DMS 273 (cell line): ENCODE results near the gene GRK6.
A peak's percentile ranks its signal among the peaks of the same experiment; 100 is the strongest.

Experiments used
- DNase-seq: peaks from one replicate; lab custom pipeline; 2025; ENCODE audit not compliant: unreplicated experiment; lab: John Stamatoyannopoulos, UW

The GRK6 gene

DNA sequence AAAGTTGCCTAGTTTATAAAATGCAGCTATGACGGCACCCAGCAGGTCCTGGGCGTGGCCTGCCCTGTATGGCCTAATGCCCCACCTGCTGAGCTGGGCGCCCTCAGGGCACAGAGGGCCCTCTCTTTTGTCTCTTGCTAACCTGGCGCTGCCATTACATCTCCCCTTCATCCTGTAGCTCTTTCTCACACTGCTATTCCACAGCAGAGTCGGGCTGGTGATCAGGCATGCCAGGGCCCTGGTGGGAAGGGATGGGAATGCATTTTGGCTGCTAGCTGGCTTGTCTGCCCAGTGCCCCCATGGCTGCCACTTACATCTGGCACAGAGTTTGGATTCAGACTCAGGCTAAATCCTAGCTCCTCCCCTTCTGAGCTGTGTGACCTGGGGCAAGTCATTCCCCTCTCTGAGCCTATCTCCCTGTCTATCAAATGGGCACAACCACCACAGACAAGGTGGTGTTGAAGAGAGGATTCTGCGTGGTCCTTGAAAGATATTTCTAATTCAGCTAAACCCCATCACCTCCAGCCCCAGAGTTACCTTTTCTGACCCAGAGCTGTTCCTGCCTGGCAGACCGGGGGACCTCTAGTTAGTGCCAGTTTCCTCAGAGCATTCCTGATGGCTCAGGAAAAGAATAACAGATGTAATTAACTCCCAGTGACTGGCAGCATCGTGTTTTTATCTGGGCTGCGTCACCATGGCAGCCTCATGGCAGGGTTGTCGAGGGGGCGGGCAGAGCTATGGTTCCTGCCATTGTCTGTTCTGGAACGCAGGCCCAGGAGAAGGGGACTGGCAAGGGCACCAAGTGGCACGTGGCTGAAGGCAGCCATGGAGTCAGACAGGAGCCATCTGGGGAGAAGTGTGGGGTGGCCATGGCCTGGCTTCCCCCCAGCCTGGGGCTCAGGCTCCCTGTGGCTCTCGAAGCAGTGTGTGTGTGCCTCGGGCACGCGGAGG, 26.5 kb downstream of the GRK6 start:
- peak; percentile 73 for DNase-seq

DNA sequence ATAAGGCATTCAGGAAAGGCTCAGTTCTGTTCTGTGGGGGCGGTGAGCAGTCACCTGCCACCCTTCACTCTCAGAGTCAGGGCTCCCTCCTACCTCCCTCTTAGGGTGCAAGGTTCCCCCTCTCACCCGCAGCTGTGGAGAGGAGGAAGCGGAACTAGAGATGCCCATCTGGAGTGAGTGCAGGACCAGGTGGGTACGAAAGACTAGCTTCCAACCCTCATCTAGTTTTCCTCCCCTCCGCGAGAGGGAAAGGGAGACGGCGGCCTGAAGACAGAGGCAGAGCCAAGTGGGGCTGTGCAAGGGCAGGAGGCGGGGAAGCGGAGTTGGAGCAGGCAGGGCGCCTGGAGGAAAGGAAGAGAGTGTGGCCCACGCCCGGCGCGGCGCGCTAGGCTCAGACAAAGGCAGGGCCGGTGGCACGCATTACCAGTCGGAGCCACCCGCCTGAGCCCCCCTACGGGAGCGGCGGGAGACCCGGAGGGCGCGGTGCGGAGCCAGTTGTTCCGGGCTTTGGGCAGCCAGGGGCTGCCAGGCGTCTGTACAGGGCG, 27.4 kb downstream of the GRK6 start:
- DNase-seq = peak; percentile 84

DNA sequence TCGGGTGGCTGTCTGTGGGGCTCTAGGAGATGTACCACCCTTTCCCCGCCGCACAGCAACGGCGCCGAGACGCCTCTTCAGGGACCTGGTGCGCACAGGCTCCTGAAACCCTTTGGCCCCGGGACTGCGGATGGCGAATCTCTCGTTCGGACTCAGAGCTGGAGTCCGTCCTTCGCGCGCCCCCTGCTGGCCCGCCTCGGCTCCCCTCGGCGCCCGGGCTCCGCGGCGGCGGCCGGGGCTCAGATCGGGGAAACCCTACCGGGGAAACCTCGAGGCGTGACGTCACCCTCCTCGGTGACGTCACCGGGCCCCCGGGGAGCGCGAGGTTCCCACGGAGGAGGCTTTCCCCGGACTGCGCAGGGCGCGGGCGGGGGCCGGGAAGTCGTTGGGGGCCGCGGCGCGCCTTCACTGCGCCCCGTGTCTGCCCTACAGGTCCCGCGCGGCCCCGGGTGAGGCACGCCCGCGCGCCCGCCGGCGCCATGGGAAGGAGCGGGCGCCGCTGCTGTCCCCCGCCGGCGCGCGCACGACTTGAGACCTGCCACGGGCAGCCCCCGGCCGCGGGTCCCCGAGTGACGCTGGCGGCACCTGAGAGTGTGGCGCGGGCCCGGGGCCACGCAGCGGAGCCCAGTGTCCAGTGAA, 28.0 kb downstream of the GRK6 start:
- DNase-seq = peak; percentile 97

DNA sequence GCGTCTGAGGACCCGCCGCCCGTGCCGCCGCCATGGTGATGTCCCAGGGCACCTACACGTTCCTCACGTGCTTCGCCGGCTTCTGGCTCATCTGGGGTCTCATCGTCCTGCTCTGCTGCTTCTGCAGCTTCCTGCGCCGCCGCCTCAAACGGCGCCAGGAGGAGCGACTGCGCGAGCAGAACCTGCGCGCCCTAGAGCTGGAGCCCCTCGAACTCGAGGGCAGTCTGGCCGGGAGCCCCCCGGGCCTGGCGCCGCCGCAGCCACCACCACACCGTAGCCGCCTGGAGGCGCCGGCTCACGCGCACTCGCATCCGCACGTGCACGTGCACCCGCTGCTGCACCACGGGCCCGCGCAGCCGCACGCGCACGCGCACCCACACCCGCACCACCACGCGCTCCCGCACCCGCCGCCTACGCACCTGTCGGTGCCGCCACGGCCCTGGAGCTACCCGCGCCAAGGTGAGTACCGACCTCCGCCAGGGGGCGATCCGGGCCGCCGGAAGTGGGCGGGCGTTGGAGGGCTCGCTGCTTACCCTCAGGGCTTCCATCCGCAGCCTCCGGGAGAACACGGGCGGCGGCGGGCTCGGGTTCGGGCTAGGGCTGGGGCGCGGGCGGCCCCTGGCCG, 28.7 kb downstream of the GRK6 start:
- DNase-seq = peak; percentile 97

DNA sequence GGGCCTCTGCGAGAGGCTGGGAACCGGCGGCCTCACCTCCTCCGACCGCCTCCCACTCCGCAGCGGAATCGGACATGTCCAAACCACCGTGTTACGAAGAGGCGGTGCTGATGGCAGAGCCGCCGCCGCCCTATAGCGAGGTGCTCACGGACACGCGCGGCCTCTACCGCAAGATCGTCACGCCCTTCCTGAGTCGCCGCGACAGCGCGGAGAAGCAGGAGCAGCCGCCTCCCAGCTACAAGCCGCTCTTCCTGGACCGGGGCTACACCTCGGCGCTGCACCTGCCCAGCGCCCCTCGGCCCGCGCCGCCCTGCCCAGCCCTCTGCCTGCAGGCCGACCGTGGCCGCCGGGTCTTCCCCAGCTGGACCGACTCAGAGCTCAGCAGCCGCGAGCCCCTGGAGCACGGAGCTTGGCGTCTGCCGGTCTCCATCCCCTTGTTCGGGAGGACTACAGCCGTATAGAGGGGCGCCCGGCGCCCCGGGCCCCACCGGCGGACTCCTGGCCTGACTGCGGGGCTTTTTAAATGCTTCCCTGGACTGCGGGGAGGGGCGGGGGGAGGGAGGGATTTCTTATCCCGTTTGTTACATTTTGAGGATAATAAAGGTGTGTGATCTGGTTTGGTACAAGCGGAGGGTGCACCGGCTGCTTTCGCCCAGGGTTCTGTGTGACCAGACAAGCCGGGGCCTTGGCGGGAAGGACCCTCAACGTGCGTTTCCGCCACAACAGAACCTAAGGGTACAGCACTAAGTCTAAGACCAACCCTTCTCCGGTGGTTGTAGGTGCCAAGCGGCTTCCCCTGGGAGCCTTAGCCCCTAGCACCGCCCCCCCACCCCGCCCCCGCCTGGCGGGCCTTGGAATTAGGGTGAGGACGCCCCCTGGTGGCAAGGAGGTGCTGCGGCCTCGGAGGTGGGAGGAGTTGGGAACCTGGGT, 29.4 kb downstream of the GRK6 start:
- DNase-seq = peak; percentile 97

DNA sequence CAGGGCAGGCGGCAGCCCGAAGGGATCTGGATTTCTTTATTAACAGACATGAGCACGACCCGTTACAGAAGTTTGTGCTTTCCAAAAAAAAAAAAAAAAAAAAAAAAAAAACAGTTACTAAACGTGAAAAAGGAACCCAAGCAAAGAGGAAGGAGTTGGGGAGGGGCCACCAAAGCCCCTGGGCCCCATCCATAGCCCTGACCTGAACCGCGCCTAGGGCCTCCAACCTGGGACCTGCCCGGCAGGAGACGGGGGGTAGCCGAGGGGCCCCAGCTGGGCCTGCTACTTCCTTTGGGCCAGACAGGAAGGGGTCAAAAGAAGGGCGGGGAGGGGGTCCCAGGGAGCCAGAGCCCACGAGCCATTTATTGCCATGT, 30.1 kb downstream of the GRK6 start:
- DNase-seq = no peak

DNA sequence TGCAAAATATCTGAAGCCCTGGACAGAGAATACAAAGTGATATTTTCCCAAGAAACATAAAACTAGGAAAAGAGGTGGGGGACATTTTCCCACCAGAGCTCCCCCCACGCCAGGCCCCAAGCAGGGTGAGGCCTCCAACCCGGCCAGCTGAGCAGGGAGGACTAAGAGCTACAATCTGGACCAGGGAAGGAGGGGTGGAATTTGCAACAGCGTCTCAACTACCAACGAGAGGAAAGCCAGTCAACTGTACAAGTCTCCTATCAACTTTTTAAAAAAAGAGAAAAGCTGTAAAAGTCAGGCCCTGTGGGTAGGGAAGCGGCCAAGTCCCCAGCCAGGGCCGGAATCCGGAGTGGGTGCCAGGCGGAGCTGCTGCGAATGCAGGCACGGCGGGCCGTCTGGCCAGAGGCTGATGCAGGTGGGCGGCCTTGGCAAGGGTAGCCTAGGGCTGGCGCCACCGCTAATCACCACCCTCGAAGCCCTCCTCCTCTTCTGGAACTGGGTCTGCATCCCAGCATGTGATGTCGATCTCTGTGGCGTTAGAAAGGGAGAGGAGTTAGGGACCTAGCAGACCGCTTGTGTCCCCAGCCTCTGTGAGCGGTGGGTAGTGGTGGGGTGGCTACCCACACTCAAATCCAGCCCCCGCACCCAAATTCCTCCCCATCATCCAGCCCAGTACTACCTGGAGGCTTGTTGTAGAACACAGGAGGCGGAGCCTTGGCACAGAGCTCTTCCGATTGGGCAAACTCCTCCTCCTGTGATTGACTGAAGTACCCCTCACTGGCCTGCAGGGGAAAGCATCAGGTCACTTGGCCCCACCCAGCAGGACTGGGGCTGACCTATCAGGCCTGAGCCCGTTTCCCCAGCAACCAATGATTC, 30.7 kb downstream of the GRK6 start:
- DNase-seq = peak; percentile 99

DNA sequence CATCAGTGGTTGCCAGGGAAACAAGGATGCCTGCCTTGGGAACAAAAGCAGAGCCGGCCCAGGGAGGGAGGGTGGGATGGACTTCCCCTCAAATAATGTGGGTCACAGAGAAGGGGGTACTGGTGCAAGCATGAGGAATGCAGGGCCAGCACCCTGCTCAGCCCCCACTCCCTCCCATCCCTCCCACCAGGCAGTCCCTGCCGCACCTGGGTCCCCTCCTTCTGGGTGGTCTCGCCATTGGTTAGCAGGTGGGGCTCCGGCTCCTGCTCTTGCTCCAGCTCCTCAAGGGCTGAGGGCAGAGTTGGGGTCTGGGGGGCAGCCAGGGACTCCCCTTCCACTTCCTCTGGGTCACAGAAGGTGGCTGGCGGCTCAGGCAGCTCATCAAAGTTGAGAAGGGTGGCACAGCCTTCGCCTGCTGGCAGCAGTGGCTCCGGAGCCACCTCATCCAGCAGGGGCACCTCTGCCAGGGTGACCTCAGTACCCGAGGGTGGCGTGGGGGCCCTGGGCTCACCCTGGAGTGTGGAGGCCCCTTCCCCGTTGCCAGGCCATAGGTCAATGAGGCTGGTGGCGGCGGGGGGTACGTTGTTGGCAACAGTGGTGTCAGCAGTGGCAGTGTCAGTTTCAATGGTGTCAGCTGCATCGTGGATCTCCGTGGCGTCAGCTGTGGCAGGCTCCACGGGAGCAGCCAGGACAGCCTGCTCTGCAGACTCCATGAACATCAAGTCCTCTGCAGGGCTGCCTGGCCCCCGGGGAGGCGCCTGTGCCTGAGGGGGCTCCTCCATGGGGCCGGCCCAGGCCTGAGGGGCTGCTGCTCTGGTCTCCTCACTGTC, 31.6 kb downstream of the GRK6 start:
- DNase-seq = no peak

DNA sequence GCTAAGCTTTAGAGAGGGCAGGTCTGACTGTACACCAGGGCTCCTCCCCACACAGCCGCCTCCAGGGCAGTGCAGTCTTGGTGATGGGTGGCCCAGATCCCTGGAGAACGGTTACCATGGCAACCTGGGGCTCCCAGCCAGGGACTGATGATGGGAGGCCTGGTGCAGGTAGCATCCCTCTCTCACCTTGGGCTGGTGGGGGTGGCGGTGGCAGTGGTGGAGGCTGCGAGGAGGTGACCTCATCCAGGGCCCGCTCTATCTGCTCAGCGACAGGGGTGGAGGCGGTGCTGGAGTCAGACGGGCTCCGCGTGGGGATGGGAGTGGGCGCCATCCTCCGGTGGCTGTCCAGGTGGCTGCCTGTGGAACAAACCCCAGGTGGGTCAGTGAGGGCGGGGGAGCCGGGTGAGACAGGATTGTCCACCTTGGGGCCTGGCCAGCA, 32.5 kb downstream of the GRK6 start:
- DNase-seq = peak; percentile 60

DNA sequence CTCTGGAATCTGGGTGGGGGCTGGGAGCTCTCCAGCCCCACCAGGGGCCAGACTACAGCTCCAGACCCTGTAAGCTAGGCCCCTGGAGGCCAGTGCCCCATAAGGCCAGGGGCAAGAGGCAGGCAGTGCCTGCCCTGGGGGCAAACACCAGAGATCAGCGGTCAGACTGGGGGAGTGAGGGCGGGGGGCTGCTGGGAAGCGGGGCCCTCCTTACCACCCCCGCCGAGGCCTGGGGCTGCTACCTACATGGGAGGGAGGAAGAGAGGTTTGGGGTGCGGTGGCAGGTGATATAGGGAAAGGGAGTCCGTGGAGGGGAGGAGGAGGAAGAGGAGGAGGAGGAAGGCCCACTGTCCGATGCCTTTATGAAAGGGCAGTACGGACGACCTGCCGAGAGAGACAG, 32.9 kb downstream of the GRK6 start:
- no peak for DNase-seq

DNA sequence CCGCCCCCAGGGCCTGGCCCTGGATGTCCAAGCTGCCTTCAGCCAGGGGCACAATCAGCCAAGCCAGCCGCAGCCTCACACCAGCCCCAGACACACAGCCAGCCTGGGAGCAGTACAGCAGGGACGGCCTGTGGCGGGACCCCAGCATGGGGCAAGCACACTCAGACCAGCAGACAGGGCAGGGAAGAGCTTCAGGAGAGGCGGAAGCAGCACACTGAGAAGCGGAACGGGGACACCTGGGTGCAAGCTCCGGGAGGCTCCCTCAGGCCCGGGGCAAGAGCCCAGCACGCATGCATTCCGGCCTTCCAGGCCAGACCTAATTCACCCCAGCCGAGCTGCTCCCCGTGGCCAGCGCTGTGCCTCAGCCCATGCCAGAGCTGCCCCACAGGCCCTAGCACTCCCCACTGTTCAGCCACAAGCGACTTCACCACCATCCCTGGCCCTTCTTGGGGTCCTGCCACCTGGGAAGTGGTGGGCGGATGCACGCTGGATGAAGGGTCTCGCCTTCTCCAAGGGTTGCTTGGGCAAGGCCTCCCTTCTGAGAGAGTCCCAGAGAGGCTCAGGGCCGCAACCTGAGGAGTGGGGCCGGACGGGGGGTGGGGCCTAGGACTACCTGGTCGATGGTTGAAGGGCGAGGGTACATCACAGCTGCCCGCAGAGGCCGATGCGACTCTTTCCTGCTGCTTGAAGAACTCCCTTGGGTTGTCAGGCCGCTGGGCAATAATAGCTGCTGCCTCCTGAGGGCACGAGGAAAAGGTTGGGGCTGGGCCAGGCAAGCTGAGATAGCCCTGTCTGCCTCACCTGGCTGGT, 33.5 kb downstream of the GRK6 start:
- DNase-seq = no peak

DNA sequence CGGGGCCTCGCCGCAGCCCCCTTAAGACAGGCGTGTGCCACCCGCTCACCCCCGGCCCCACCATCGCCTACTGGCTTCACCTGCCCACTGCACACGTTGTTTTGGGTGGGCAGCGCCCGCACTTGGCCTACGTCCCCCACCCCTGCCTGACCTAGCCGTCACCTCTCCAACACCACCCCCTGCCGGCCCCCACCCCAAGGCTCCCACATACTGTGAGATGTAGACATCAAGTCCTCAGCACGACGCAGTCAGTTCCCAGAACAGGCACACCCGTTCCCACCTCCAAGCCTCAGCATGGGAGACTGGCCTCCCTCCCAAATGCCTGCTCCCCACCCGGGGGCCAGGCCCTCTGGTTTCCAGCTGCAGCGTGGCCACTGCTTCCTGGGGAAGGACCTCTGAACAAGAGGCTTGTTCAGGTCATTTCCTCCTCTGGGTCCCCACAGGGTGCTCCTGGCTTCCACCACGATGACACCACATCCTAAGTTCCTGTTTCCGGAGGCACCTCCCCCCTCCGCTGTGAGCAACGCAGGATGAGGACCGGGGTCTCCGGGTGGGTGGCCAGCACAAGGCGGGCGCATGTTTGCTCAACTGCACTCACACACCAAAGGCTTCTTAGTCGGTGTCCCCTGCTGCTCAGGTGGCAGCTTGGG, 35.7 kb downstream of the GRK6 start:
- no peak for DNase-seq

DNA sequence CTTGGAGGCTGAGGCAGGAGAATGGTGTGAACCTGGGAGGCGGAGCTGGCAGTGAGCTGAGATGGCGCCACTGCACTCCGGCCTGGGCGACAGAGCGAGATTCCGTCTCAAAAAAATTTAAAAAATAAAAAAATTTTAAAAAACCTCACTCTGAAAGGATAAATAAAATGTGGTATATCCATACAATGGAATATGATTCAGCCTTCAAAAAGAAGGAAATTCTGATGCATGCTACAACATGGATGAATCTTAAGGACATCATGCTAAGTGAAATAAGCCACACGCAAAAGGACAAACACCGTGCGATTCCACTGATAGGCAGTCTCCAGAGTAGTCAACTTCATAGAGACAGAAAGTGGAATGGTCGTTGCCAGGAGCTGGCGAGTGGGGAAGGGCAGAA, 38.6 kb downstream of the GRK6 start:
- no peak for DNase-seq

DNA sequence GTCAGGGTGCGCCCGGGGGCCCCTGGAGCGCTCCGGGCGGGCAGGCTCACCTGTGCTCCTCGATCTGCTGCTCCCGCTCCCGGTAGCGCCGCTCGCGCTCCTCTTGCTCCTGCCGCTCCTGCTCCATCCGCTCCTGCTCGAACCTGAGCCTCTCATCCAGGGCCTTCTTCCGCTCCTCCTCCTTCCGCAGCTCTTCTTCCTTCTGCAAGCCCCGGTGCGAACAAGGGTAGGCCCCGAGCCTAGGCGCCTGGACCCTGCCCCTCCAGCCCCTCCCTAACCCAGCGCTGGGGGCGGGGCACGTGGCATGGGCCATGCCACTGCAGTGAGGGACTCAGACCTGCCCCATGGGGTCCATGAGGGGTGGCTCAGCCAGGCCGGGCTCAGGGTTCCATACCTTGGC, 40.4 kb downstream of the GRK6 start:
- DNase-seq = no peak

DNA sequence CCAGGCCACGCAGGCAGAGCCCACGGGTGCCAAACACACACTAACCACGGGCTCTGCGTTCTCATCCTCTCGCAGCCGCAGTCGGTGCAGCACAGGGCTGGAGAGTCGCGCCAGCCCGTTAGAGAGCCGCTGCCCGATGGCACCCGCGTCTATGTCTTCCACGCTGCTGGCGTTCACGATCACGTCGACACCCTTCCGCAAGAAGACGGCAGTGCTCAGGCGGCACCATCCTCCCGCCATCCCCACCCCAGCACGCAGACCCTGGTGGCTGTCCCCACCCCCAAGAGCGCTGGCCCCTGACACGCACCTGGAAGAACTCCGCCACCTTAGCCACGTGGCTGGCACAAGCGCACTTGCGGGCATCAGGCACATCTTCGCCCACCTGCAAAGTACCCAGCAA, 41.0 kb downstream of the GRK6 start:
- no peak for DNase-seq

DNA sequence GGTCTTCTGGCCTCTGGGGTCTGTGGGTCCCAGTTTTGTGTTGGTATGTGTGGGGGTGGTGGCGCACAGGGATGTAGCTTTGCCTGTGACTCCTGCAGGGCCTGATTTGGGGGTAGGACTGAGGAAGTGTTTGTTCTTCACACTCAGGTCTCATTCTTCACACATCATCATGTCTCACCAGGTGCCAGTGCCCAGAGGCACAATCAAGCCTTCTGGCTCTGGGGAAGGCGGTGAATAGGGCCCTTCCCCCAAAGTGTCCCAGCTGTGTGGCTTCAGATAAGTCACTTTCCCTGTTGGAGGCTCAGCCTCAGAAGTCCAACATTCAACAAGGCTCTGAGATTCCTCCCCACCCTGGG, 41.8 kb downstream of the GRK6 start:
- DNase-seq = no peak
